GM18861 (cell line): ENCODE results near the gene RPL41.

ENCODE experiments used
- ATAC-seq: cut with Tn5 transposase; IDR thresholded peaks from one replicate; pipeline ENCODE4 v1.9.1; 2021; ENCODE audit not compliant: unreplicated experiment

Gene RPL41

DNA sequence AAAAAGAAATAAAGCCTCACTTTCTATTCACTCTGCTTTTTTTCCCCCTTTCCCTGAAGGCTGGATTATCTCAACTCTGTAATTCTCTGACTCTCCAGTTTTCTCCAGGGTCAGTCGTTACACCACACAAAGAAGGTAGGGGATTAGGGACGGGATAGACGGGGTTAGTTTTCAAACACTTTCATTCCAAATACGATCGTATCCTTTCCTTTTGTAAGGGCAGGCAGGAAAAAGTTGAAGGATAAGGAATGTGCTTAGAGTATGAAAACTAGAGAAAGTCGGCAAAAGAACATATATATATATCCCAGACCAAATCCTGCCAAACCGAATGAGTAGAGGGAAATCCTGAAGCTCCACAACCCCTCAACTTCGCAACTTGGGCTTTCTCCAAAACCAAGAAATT lies 11.1 kb downstream of the RPL41 start:
- ATAC-seq = no peak

DNA sequence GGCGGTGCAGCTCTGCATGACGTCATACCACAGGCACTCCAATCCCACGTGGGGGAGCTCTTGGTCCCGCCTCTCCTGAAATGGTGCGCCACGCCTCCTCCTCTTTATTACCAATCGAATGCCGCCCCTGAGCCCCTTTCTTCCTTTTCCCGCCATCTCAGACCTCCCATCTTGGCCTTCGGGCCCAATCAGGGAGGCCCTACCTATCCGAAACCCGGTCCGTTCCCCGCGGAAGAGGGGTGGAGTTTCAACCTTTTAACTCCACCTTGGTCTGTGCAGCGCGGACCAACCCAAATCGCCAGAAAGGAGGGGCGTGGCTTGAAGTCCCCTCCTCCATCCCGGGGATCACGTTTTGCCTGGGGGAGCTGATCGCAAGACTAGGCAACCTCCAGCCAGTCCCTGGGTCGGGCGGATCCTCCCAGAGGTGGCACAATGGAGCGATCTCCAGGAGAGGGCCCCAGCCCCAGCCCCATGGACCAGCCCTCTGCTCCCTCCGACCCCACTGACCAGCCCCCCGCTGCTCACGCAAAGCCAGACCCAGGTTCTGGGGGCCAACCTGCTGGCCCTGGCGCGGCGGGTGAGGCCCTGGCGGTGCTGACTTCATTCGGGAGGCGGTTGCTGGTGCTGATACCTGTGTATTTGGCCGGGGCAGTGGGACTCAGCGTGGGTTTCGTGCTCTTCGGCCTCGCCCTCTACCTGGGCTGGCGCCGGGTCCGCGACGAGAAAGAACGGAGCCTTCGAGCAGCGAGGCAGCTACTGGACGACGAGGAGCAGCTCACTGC lies 11.6 kb downstream of the RPL41 start, which contains the start of gene ESYT1:
TSS of gene ESYT1 (plus strand) at position 380 of the 782 bp plus-strand sequence. CDS start at position 433, 53 bp downstream.
- peak; percentile 84 for ATAC-seq

- no peak for ATAC-seq
Observed at GRCh38 chr12:56128670-56129205, 12.3 kb downstream of the RPL41 start.

DNA sequence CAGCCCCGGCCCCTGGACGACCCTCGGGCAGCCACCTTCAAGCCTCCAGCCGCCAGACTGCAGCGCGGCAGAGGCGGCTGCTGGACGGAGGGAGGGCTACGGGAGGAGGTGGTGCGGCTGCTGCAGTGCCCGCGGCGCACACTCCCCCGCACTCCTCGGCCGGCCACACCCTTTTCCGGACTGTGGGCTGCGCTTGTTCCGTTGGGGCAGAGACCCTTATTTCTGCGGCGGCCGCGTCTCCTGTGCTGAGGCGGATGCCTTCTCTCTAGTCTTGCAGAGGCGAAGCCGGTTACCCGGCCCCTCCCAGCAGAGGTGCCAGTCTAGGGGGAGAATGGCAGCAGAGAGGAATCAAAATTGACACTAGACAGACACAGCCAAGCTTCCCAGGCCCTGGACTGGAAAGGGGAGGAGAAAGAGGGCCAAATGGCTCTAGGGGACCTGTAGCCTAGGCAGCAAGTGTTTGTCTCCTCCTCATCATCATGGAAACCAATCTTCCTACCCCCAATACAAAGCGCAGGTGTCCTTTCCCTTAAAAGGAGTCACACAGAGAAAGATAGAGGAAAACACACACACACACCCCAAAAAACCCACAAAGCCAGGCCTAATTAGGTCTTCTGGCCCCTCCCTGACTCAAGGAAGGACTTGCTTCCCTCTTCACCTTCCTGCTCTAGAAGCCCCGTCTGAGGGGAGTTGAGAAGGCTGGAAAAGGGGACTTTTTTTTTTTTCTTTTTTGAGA lies 12.9 kb downstream of the RPL41 start:
- ATAC-seq = no peak

DNA sequence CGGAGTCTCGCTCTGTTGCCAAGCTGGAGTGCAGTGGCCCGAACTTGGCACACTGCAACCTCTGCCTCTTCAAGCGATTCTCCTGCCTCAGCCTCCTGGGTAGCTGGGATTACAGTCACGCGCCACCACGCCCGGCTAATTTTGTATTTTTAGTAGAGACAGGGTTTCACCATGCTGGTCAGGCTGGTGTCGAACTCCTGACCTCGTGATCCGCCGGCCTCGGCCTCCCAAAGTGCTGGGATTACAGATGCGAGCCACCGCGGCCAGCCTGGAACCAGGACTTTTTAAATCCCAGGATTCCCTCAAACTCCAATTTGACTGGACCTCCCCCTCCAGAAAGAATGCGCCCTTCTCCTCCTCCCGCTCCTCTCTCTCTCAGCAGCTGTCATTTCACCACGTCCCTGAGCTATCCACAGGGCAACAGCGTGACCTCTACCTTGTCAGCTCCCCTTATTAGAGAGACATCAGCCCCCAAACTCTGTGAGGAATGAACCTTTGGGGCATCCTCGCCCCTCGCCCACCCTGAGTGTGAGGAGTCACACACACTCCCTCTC lies 13.6 kb downstream of the RPL41 start:
- no peak for ATAC-seq

GRCh38 chr12:56130876-56131275 lies 14.4 kb downstream of the RPL41 start:
- ATAC-seq = no peak

DNA sequence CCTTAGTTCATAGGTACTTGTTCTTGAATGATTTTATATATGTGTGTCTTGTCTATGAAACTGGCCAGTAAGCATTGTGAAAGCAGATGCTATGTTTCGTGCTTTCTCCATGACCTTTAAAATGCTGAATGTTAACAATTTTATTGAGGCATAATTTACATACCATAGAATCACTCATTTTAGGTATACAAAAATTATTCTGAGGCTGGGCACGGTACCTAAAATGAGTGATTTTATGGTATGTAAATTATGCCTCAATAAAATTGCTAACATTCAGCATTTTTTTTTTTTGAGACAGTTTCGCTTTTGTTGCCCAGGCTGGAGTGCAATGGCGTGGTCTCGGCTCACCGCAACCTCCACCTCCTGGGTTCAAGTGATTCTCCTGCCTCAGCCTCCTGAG lies 18.5 kb downstream of the RPL41 start:
- no peak for ATAC-seq

- no peak for ATAC-seq
Observed at GRCh38 chr12:56137853-56138571, 21.6 kb downstream of the RPL41 start.

DNA sequence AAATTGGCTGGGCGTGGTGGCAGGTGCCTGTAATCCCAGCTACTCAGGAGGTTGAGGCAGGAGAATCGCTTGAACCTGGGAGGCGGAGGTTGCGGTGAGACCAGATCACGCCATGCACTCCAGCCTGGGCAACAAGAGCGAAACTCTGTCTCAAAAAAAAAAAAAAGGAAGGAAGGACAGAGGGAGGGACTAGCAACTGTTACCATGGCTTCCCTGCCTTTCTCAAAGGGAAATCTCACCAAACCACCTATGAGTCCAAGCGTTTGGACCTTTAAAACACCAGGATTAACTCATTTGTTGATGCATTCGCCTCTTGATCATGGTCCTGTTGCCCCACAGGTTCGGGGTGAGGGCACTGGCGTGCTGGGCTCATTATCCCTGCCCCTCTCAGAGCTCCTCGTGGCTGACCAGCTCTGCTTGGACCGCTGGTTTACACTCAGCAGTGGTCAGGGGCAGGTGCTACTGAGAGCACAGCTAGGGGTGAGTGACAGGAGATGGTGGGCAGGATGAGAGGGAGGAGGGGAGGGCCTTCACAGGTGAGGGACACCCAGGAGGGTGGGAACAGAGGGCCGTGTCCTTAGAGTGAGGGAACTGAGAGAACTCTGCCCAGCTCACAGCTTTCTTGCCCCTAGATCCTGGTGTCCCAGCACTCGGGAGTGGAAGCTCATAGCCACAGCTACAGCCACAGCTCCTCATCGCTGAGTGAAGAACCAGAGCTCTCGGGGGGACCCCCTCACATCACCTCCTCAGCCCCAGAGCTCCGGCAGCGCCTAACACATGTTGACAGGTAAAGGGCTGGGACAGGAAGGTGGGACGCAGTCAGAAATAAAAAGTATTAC lies 25.7 kb downstream of the RPL41 start:
- no peak for ATAC-seq

DNA sequence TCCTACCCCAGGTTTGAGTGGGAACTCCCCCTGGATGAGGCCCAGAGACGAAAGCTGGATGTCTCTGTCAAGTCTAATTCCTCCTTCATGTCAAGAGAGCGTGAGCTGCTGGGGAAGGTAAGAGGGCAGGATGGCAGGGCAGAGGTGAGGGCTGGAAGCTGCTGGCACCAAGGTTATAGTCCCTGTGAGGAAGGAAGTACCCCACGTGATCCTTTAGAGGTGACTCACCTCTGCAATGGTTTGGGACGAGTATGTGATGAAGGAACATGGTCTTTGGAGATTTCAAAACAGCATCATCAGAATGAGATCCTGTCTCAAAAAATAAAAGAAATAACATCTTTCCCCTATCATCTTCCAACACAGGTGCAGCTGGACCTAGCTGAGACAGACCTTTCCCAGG lies 26.8 kb downstream of the RPL41 start:
- no peak for ATAC-seq

- ATAC-seq = no peak
Observed at GRCh38 chr12:56143870-56144269, 27.4 kb downstream of the RPL41 start.

DNA sequence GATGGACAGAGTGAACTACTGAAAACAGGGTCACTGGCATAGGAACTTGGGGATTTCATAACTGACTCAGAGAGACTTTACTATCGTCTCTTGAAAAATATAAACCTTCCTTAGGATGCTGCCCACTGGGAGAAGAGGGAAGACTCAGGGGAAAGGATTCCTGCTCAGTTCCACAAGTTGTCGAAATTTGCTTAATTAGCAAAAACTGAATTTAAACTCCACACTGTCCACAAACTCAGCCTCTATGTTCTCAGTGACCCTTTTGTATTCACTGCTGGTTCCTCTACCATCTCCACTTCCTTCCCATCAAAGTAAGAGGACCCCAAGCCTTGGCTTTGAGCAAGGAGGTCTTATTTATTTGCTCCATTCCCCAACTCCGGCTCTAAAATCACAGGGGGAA lies 28.8 kb downstream of the RPL41 start:
- no peak for ATAC-seq

GRCh38 chr12:56146492-56147460 lies 30.3 kb downstream of the RPL41 start:
- no peak for ATAC-seq

DNA sequence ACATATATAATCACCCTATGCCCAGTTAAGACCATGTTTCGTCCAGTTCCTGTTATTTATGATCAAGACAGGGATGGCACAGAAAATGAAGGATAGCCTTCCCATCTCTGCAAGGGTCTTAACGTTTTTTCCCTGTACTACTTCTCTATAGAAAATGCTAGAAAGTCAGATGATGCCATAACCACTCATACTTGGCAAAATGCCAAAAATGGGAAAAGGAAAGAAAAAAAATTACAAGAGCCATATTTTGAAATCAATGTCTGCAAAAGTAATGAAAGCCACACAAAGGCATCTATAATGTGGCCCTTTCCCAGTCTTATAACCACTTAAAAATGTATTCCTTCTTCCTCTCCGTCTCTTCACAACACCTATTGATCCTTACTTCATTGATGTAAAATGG lies 34.1 kb downstream of the RPL41 start:
- ATAC-seq = no peak

- ATAC-seq = peak; percentile 45
Observed at GRCh38 chr12:56151672-56152131, 35.3 kb downstream of the RPL41 start.

DNA sequence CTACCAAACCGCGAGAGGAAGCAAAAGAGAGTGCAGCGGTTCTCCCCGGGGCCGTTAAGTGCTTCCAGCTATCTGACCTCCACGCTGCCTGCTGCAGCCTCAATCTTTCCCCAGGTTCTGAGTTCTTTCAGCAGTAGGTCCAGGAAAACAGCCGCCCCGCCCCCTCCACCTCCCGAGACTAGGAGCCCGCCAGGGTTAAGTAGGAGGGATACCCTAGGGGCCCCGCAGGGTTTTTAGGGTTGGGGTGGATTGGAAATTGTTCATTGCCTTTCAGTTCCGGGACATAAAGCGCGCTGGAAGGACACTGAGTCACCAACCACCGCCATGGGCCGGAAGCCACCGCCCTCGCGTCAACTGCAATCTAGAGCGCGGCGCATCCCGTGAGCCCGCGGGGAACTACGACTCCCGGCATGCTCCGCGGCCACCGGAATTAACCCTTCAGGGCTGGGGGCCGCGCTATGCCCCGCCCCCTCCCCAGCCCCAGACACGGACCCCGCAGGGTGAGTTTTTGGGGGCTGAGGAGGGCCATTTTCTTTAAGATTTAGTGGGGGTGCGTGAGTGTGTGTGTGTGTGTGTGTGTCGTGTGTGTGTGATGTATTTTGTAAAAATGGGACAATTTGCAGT lies 35.8 kb downstream of the RPL41 start, which contains the start of gene MYL6B:
TSS of gene MYL6B (plus strand) at position 456 of the 624 bp plus-strand sequence. CDS start 1,332 bp downstream, outside the sequence.
- peak; percentile 83 for ATAC-seq

GRCh38 chr12:56152756-56153677 lies 36.6 kb downstream of the RPL41 start:
- ATAC-seq = no peak
